SW 1271 (cell line): ENCODE data around the gene SLIT2.
A peak's percentile ranks its signal among the peaks of the same experiment; 100 is the strongest.

Source experiments
- DNase-seq, 2 experiments: peaks; one replicate each; lab custom pipeline; 2025; lab: John Stamatoyannopoulos, UW

SLIT2 gene

GRCh38 chr4:20251796-20252655 is at the start of gene SLIT2:
Gene SLIT2, plus strand, starts transcription at chr4:20251905. Its CDS starts 1,911 bp downstream, at chr4:20253816.
- peak in 1 of 2 experiments; percentile 56 for DNase-seq

GRCh38 chr4:20203508-20203907 is 48.2 kb upstream of the SLIT2 start:
- no peak for DNase-seq

- no peak for DNase-seq
These were observed 34.2 kb upstream of the SLIT2 start for GRCh38 chr4:20217521-20217920.

GRCh38 chr4:20217951-20218350 is 33.8 kb upstream of the SLIT2 start:
- no peak for DNase-seq

- DNase-seq = no peak
These were observed 32.2 kb upstream of the SLIT2 start for GRCh38 chr4:20219521-20219920.

GRCh38 chr4:20237894-20238537 is 13.7 kb upstream of the SLIT2 start:
- no peak for DNase-seq

- DNase-seq = peak in 1 of 2 experiments; percentile 57
These were observed 3.5 kb upstream of the SLIT2 start for GRCh38 chr4:20248155-20248558.

- DNase-seq = peak in 1 of 2 experiments; percentile 9
These were observed 2.4 kb upstream of the SLIT2 start for GRCh38 chr4:20249333-20249732.

- DNase-seq = peak in 1 of 2 experiments; percentile 33
These were observed 492 bp upstream of the SLIT2 start for GRCh38 chr4:20251031-20251795.

GRCh38 chr4:20252656-20253282 is 1.1 kb downstream of the SLIT2 start:
- peak in 1 of 2 experiments; percentile 6 for DNase-seq

- no peak for DNase-seq
These were observed 1.6 kb downstream of the SLIT2 start for GRCh38 chr4:20253283-20253734.

- DNase-seq = no peak
These were observed 2.2 kb downstream of the SLIT2 start for GRCh38 chr4:20253735-20254409.

GRCh38 chr4:20254511-20255250 is 3.0 kb downstream of the SLIT2 start:
- no peak for DNase-seq

GRCh38 chr4:20255251-20255586 is 3.5 kb downstream of the SLIT2 start:
- DNase-seq = no peak

GRCh38 chr4:20255823-20256222 is 4.1 kb downstream of the SLIT2 start:
- no peak for DNase-seq

GRCh38 chr4:20256381-20256881 is 4.7 kb downstream of the SLIT2 start:
- DNase-seq = no peak

- no peak for DNase-seq
These were observed 8.0 kb downstream of the SLIT2 start for GRCh38 chr4:20259707-20260106.

GRCh38 chr4:20260821-20261220 is 9.1 kb downstream of the SLIT2 start:
- no peak for DNase-seq

GRCh38 chr4:20262221-20262620 is 10.5 kb downstream of the SLIT2 start:
- no peak for DNase-seq

- no peak for DNase-seq
These were observed 13.0 kb downstream of the SLIT2 start for GRCh38 chr4:20264688-20265087.

- no peak for DNase-seq
These were observed 14.0 kb downstream of the SLIT2 start for GRCh38 chr4:20265726-20266125.
